HCT116 (cell line): ENCODE results near the gene NAV3.
A peak's percentile ranks its signal among the peaks of the same experiment; 100 is the strongest.

Experiments
- CEBPB ChIP-seq: IDR thresholded peaks from 2 replicates; pipeline ENCODE4 v1.6.1; 2012; ENCODE audit warnings: low read depth
- CTCF ChIP-seq, 3 experiments: fragments of 200-600 bp in 1 of 3; sonication (generic) in 1 of 3; IDR thresholded peaks in 2 of 3; conservative IDR thresholded peaks in 1 of 3; 2 replicates each; pipeline ENCODE4 v1.5.1; 2012 to 2017; ENCODE audit warnings: low read depth in 2 of 3, low read length in 2 of 3, antibody characterized with exemption in 1 of 3, borderline replicate concordance in 1 of 3, control low read depth in 1 of 3, mild to moderate bottlenecking in 1 of 3, mixed read lengths in 1 of 3, mixed run types in 1 of 3, moderate library complexity in 1 of 3; ENCODE audit not compliant: insufficient read depth in 1 of 3
- EGR1 ChIP-seq: IDR thresholded peaks from 2 replicates; pipeline ENCODE4 v1.6.1; 2012; ENCODE audit warnings: low read depth
- EZH2 ChIP-seq: fragments of 200-600 bp; sonication (generic); IDR thresholded peaks from 2 replicates; pipeline ENCODE4 v1.6.1; 2017; ENCODE audit warnings: antibody characterized with exemption, mixed run types
- EZH2phosphoT487 ChIP-seq: fragments of 200-600 bp; IDR thresholded peaks from 2 replicates; pipeline ENCODE4 v1.6.1; 2018; ENCODE audit warnings: antibody characterized with exemption, borderline replicate concordance
- FOSL1 ChIP-seq: IDR thresholded peaks from 2 replicates; pipeline ENCODE4 v1.6.1; 2012; ENCODE audit warnings: low read depth
- MAX ChIP-seq: IDR thresholded peaks from 2 replicates; pipeline ENCODE4 v1.6.1; 2012
- POLR2A ChIP-seq: IDR thresholded peaks from 2 replicates; pipeline ENCODE4 v1.7.0; 2011; ENCODE audit warnings: borderline replicate concordance; ENCODE audit not compliant: insufficient read depth, insufficient read length; ENCODE audit errors: extremely low read depth
- POLR2AphosphoS5 ChIP-seq: IDR thresholded peaks from 2 replicates; pipeline ENCODE4 v1.6.1; 2011; ENCODE audit warnings: mild to moderate bottlenecking, low read depth, low read length, moderate library complexity
- SIN3A ChIP-seq: IDR thresholded peaks from 2 replicates; pipeline ENCODE4 v1.6.1; 2012; ENCODE audit warnings: low read depth
- SP1 ChIP-seq: IDR thresholded peaks from 2 replicates; pipeline ENCODE4 v1.6.1; 2012; ENCODE audit warnings: low read depth
- TCF7L2 ChIP-seq: IDR thresholded peaks from 2 replicates; pipeline ENCODE4 v1.7.0; 2011; ENCODE audit warnings: borderline replicate concordance, inconsistent platforms; ENCODE audit not compliant: insufficient read depth, insufficient read length; ENCODE audit errors: extremely low read depth
- ZNF274 ChIP-seq: fragments of 200-500 bp; sonication (Bioruptor generic); IDR thresholded peaks from 2 replicates; pipeline ENCODE4 v1.6.1; 2014; ENCODE audit warnings: mild to moderate bottlenecking, low read depth, low read length, inconsistent platforms
- TF ChIP-seq, protein P1 (sequence below): IDR thresholded peaks from 2 replicates; pipeline ENCODE4 v1.6.1; 2012; ENCODE audit warnings: low read depth

- TF ChIP-seq CTCF (IDR thresholded peaks at IDR 0.05 in 2 of 3, conservative IDR thresholded peaks at IDR 0.05 in 1 of 3; ENCODE audit: borderline replicate concordance in 1 of 3, insufficient read depth in 1 of 3, low read depth in 2 of 3, low read length in 2 of 3): peak; percentile 98 to 100 (median 99)
- no peak for TF ChIP-seq TCF7L2
- TF ChIP-seq EZH2phosphoT487: no peak
- no peak for TF ChIP-seq POLR2A
- no peak for TF ChIP-seq EZH2
- TF ChIP-seq SP1: no peak
- TF ChIP-seq POLR2AphosphoS5: no peak
- no peak for TF ChIP-seq EGR1
- TF ChIP-seq CEBPB: no peak
- no peak for TF ChIP-seq FOSL1
- TF ChIP-seq MAX: peak; percentile 32; the same call in 1 of the 2 replicates
- TF ChIP-seq, protein P1, sequence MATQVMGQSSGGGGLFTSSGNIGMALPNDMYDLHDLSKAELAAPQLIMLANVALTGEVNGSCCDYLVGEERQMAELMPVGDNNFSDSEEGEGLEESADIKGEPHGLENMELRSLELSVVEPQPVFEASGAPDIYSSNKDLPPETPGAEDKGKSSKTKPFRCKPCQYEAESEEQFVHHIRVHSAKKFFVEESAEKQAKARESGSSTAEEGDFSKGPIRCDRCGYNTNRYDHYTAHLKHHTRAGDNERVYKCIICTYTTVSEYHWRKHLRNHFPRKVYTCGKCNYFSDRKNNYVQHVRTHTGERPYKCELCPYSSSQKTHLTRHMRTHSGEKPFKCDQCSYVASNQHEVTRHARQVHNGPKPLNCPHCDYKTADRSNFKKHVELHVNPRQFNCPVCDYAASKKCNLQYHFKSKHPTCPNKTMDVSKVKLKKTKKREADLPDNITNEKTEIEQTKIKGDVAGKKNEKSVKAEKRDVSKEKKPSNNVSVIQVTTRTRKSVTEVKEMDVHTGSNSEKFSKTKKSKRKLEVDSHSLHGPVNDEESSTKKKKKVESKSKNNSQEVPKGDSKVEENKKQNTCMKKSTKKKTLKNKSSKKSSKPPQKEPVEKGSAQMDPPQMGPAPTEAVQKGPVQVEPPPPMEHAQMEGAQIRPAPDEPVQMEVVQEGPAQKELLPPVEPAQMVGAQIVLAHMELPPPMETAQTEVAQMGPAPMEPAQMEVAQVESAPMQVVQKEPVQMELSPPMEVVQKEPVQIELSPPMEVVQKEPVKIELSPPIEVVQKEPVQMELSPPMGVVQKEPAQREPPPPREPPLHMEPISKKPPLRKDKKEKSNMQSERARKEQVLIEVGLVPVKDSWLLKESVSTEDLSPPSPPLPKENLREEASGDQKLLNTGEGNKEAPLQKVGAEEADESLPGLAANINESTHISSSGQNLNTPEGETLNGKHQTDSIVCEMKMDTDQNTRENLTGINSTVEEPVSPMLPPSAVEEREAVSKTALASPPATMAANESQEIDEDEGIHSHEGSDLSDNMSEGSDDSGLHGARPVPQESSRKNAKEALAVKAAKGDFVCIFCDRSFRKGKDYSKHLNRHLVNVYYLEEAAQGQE: no peak
- no peak for TF ChIP-seq ZNF274
- TF ChIP-seq SIN3A: no peak
Observed at GRCh38 chr12:77925536-77926108, 94.9 kb downstream of the NAV3 start.
